ENCODE data around the gene LGALS9C.
"Not testable (repeated sequence)": the region's sequence is repeated elsewhere in the genome, so short reads cannot be mapped to it uniquely, and the experiment has no call there.

LGALS9C gene

GRCh38 chr17:18476508-18477308, at the start of gene LGALS9C:
Gene LGALS9C, plus strand, starts transcription at chr17:18476789. Its CDS starts 66 bp downstream, at chr17:18476855.
- peak; percentile 0 for DNase-seq (ENCODE audit: low spot score)

- not testable (repeated sequence) for DNase-seq (ENCODE audit: low spot score)
Observed at GRCh38 chr17:18432206-18432605, 44.4 kb upstream of the LGALS9C start.

GRCh38 chr17:18439465-18439870, 37.1 kb upstream of the LGALS9C start:
- DNase-seq (ENCODE audit: low spot score), result not testable (repeated sequence)

DNA sequence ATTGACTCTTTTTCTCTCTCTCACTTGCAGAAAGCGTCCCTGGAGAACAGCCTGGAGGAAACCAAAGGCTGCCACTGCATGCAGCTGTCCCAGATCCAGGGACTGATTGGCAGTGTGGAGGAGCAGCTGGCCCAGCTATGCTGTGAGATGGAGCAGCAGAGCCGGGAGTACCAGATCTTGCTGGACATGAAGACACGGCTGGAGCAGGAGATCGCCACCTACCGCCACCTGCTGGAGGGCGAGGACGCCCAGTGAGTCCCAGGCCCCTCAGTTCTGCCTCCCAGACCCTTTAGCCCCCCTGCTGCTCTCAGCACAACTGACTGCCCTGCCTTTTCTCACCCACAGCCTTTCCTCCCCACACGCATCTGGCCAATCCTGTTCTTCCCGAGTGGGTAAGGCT, 34.5 kb upstream of the LGALS9C start:
- DNase-seq (ENCODE audit: low spot score), result not testable (repeated sequence)

DNA sequence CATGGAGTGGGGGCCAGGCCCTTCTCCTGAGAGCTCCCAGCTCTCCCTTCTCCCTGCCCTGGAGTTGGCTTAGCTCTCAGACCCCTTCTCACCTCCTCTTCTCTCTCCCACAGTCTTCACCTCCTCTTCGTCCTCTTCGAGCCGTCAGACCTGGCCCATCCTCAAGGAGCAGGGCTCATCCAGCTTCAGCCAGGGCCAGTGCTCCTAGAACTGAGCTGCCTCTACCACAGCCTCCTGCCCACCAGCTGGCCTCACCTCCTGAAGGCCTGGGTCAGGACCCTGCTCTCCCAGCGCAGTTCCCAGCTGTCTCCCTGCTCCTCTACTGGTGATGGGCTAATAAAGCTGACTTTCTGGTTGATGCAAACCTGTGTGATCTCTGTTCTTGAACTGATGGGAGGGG, 34.1 kb upstream of the LGALS9C start:
- not testable (repeated sequence) for DNase-seq (ENCODE audit: low spot score)

GRCh38 chr17:18447476-18448205, 28.9 kb upstream of the LGALS9C start:
- not testable (repeated sequence) for DNase-seq (ENCODE audit: low spot score)

DNA sequence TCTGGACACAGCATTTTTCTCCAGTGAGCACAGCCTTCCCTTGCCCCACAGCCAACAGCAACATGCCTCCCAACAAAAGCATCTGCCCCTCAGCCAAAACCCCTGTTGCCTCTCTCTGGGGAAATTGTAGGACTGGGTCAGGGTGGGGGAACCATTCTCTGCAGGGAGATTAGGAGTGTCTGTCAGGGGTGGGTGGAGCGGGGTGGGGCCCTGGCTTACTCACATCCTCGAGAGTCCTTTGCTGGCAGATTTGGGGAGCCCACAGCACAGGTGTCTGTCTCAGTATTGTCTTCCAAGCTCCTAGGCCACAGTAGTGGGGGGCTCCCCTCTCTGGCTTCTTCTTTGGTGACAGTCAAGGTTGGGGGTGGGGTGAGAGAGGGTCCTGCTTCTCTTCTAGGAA, 28.3 kb upstream of the LGALS9C start:
- not testable (repeated sequence) for DNase-seq (ENCODE audit: low spot score)

- not testable (repeated sequence) for DNase-seq (ENCODE audit: low spot score)
Observed at GRCh38 chr17:18449833-18450232, 26.8 kb upstream of the LGALS9C start.

DNA sequence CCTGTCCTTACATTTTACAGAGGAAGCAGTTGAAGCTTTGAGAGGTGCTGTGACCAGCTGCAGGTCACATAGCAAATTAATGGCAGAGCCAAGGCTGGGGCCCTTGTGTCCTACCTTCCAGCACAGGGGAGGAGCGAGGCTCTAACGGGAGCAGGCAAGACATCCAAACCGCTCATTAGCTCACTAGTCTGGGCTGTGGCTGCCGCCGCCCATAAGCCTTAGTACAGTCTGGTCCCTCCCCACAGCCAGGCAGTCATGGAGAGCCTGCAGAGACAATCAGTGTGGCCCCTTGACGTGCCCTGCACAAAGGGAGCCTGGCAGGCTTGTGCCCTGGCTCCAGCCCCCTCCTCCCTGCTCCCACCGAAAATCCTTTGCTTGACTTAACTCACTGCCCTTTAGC, 25.6 kb upstream of the LGALS9C start:
- not testable (repeated sequence) for DNase-seq (ENCODE audit: low spot score)

DNA sequence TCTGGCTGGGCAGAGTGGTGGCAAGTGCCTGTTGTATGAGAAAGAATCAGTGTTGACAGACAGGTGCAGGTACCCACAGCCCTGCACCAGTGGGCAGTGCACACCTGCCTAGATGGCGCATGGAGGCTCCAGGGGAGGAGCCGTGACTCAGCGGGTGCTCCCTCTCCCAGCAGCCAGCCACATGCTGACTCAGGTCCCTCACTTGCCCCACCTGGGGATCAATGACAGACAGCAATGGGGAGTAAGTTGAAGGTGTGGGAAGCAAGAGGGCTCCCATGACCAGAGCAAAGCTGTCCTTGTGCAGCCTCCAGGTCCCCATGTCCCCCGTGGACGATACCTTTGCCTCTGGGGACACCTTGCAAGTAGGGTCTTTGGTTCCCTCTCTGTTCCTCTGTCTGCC, 24.6 kb upstream of the LGALS9C start:
- not testable (repeated sequence) for DNase-seq (ENCODE audit: low spot score)

GRCh38 chr17:18459035-18459434, 17.6 kb upstream of the LGALS9C start:
- DNase-seq (ENCODE audit: low spot score), result not testable (repeated sequence)

- DNase-seq (ENCODE audit: low spot score), result not testable (repeated sequence)
Observed at GRCh38 chr17:18463831-18464502, 12.6 kb upstream of the LGALS9C start.

DNA sequence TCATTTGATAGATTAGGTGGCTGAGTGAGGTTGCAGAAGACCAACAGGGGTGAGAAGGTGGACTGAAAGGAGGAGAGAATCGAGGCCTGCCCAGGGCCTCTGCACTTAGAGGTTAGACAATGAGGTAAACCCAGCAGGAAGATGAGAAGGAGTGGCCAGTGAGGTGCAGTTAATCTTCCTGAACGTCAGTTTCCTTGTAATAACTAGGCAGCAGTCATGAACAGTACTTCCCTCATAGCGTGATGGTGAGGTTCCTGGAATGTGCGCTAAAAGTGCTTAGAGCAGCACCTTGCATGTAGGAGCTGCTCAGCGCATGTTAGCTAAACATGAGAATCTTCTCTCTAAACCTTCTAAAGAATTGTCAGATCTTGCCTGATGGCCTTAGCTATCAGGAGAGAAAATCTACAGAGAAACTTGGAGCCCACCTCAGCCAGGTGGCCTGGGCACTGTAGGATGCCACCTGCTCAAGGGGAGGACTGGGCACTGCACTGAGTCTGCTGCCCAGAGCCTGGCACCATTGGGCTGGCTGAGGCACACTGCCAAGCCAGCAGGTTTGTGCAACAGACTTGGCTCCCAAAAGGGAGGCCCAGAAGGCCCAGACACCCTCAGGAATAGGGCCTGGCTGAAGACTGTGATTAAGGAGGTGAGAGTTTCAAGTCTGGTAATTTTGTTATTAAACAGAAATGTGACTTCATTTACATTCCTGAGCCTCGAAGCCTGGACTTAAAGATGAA, 10.2 kb upstream of the LGALS9C start:
- DNase-seq (ENCODE audit: low spot score), result not testable (repeated sequence)

DNA sequence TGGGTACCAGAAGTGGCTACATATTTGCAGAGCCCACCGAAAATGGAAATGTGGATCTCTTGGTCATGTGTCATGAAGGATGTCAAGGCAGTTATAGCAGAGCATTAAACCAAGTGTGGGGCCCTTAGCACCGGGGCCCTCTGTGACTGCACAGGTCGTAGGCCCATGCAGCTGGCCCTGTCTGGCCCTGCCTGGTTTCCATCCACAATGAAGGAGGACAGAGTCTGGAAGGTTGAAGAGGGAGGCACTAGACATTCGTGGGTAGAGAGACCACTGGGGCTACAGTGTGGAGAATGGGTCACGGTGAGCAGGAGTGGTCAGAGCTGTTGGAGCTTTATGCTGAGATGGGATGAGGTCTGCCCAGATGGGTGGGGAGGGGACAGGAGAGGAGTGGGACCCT, 9.6 kb upstream of the LGALS9C start:
- DNase-seq (ENCODE audit: low spot score), result not testable (repeated sequence)

DNA sequence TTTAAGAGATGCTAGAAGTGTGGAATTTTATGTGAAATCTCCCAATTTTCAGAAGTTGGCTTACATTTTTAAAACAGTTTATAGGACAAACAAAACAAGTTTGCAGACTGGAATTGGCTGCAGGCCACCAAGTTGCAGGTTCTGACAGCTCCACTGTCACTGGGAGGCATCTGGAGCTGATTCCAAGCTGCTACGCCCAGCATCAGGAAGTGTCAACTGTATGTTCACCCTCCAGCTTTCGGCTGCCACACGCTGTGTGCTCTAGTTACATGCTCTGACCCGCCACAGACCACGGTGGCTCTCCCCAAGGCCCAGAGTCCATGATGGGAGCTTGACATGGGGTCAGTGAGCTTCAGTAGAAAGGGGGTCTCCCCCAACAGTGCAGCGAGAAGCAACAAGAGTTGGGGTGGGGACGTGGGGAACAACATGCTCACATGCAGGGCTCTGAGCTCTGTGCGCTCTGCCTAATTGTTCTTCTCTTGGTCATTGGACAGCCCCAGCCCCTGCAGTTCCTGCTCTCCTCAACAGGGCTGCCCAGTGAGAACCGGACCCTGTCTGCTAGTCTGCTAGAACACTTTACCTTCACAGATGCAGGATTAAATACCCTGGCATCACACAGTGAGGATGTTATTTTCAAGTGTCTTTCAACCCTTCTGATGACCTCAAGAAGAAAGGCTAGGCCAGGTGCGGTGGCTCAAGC, 8.0 kb upstream of the LGALS9C start:
- DNase-seq (ENCODE audit: low spot score), result not testable (repeated sequence)

DNA sequence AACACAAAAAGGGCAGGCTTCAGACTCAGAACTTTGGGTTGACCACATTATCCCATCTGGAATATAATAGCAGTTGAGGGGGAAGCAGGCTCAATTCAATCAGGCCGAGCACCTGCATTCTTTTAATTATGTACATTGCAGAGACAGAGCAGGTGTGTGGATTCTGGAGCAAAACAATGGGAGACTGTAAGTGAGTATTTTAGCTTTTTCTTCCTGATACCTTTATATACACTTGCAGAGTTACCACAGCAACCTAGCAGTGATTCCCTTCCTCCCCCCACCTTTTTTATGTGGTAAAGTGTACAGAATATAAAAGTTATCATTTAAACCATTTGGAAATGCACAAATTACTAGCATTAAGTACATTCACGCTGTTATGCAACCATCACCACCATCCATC, 6.8 kb upstream of the LGALS9C start:
- DNase-seq (ENCODE audit: low spot score), result not testable (repeated sequence)

GRCh38 chr17:18470345-18470930, 6.2 kb upstream of the LGALS9C start:
- not testable (repeated sequence) for DNase-seq (ENCODE audit: low spot score)

GRCh38 chr17:18473967-18474366, 2.6 kb upstream of the LGALS9C start:
- not testable (repeated sequence) for DNase-seq (ENCODE audit: low spot score)

DNA sequence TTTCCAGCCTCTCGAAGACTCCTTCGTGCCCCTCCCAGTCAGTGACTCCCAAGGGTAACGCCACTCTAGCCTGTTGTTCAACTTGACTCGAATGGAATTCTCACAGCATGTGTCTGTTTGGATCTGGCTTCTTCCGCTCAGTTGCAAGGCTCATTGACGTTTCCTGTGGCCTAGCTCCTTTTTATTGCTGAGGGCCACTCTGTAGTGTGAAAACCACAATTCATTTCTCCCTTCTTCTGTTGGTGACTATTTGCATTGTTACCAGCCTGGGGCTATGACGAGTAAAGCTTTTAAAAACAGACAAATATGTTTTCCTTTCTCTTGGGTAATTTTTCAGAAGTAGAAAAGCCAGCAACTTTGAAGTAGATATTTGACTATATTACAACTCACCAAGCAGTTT, 1.8 kb upstream of the LGALS9C start:
- DNase-seq (ENCODE audit: low spot score), result not testable (repeated sequence)

GRCh38 chr17:18477367-18477766, 778 bp downstream of the LGALS9C start:
- not testable (repeated sequence) for DNase-seq (ENCODE audit: low spot score)

- not testable (repeated sequence) for DNase-seq (ENCODE audit: low spot score)
Observed at GRCh38 chr17:18478362-18478761, 1.8 kb downstream of the LGALS9C start.

All from LoVo (cell line).